ENCODE measurements around the gene FIP1L1. TPM values are rescaled to one million over a fixed set of nuclear protein-coding genes. Genes with fewer than 3 reads are reported as not detected.

The FIP1L1 gene
- total RNA-seq, 1 donor from 2014 or later, result 50.9 TPM

DNA sequence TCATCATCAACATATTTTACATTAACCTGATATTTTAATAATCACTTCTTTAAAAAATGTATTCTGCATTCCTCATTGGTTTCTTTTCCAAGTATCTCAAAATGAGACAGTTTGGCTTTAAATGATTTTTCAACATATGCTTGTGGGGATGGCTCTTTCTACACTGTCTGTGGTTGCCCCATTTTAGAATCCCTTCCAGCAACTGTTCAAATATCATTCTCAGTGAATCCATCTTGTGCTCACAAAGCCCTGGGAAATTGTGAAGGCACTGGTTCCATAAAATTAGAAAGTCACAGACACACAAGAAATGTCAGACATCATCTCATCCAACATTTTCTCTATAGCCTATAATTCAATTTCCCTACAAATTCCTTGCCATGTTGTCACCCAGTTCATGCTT, 110.3 kb downstream of the FIP1L1 start:
- FAIRE-seq (peak; percentile 43), DNase-seq (ENCODE audit: low read depth) (no peak)
- Histone ChIP-seq H3K36me3 (ENCODE audit: insufficient read depth, low read length) (no peaks in the 10 kb centered on the region), H3K27me3 (ENCODE audit: insufficient read depth, low read length) (no peaks in the 10 kb centered on the region), H3K4me3 (ENCODE audit: insufficient read depth, low read depth, low read length) (no peak overlapping the region), H3K9ac (ENCODE audit: low read length) (no peak overlapping the region), H3K4me2 (ENCODE audit: low read length) (no peak overlapping the region), H3K9me3 (ENCODE audit: insufficient read depth, low read depth, low read length) (no peaks in the 10 kb centered on the region), H4K20me1 (ENCODE audit: insufficient read depth, low read length) (no peaks in the 10 kb centered on the region), H3K27ac (ENCODE audit: low read depth, low read length) (no peak overlapping the region), H2AFZ (ENCODE audit: low read depth, low read length) (no peak overlapping the region), H3K79me2 (ENCODE audit: insufficient read depth, low read length) (no peaks in the 10 kb centered on the region), H3K4me1 (ENCODE audit: insufficient read depth, low read length) (peaks cover 7% of the 10 kb centered on the region)
- no peaks in the 10 kb centered on the region for H3K27me3 Mint-ChIP-seq (ENCODE audit: low read depth, unreplicated experiment)
- H3K9me3 Mint-ChIP-seq (ENCODE audit: unreplicated experiment), result peaks cover 3% of the 10 kb centered on the region
- peaks cover 22% of the 10 kb centered on the region for H3K4me1 Mint-ChIP-seq (ENCODE audit: low read depth, unreplicated experiment)
- no peak overlapping the region for H3K27ac Mint-ChIP-seq (ENCODE audit: unreplicated experiment)
- H3K36me3 Mint-ChIP-seq (ENCODE audit: low read depth, unreplicated experiment), result peaks cover 4% of the 10 kb centered on the region
- TF ChIP-seq, protein P1, sequence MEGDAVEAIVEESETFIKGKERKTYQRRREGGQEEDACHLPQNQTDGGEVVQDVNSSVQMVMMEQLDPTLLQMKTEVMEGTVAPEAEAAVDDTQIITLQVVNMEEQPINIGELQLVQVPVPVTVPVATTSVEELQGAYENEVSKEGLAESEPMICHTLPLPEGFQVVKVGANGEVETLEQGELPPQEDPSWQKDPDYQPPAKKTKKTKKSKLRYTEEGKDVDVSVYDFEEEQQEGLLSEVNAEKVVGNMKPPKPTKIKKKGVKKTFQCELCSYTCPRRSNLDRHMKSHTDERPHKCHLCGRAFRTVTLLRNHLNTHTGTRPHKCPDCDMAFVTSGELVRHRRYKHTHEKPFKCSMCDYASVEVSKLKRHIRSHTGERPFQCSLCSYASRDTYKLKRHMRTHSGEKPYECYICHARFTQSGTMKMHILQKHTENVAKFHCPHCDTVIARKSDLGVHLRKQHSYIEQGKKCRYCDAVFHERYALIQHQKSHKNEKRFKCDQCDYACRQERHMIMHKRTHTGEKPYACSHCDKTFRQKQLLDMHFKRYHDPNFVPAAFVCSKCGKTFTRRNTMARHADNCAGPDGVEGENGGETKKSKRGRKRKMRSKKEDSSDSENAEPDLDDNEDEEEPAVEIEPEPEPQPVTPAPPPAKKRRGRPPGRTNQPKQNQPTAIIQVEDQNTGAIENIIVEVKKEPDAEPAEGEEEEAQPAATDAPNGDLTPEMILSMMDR (IDR thresholded peaks at IDR 0.05; ENCODE audit: insufficient read depth, low read depth, low read length), result no peak
- TF ChIP-seq EZH2 (IDR thresholded peaks at IDR 0.05; ENCODE audit: insufficient read depth, low read length), result no peak
- H3K4me3 Mint-ChIP-seq (ENCODE audit: unreplicated experiment), result no peak overlapping the region

DNA sequence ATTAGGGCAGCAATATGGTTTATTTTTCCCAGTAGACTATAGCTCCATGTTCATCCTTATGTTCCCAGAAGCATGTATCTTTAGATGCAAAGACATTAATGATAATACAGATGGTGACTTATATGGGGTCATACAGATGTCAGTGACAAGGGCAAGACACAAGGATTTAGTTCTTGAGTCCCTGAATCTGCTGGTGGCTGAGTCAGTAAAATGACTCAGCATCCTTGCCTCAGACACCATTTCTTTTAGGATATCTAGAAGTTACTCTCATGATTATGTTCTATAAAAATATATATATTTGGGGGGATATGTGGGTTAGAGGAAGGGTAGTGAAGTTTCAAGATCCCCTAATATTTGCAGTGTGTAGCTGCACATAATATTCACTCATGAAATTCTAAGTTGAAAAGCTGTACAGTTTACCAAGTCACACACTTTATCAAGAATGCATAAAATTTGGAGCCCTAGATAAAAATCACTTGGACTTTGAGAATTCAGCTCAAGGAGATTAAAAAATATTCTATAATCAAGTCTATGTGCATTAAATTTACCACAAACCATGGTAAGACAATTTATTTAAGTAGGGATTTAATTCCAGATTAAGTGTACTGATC, 111.9 kb downstream of the FIP1L1 start:
- H3K9me3 Mint-ChIP-seq (ENCODE audit: unreplicated experiment), result peaks cover 3% of the 10 kb centered on the region
- Histone ChIP-seq H4K20me1 (ENCODE audit: insufficient read depth, low read length) (no peaks in the 10 kb centered on the region), H3K4me3 (ENCODE audit: insufficient read depth, low read depth, low read length) (no peak overlapping the region), H3K9me3 (ENCODE audit: insufficient read depth, low read depth, low read length) (no peaks in the 10 kb centered on the region), H3K27me3 (ENCODE audit: insufficient read depth, low read length) (no peaks in the 10 kb centered on the region), H3K4me1 (ENCODE audit: insufficient read depth, low read length) (peaks cover 7% of the 10 kb centered on the region), H3K27ac (ENCODE audit: low read depth, low read length) (no peak overlapping the region), H3K36me3 (ENCODE audit: insufficient read depth, low read length) (no peaks in the 10 kb centered on the region), H2AFZ (ENCODE audit: low read depth, low read length) (no peak overlapping the region), H3K4me2 (ENCODE audit: low read length) (no peak overlapping the region), H3K9ac (ENCODE audit: low read length) (no peak overlapping the region), H3K79me2 (ENCODE audit: insufficient read depth, low read length) (no peaks in the 10 kb centered on the region)
- peak; percentile 92 for FAIRE-seq
- H3K27ac Mint-ChIP-seq (ENCODE audit: unreplicated experiment), result peak overlapping the region; percentile 92
- TF ChIP-seq, protein P1 (IDR thresholded peaks at IDR 0.05; ENCODE audit: insufficient read depth, low read depth, low read length), result no peak
- TF ChIP-seq EZH2 (IDR thresholded peaks at IDR 0.05; ENCODE audit: insufficient read depth, low read length), result no peak
- H3K4me3 Mint-ChIP-seq (ENCODE audit: unreplicated experiment), result no peak overlapping the region
- peaks cover 4% of the 10 kb centered on the region for H3K36me3 Mint-ChIP-seq (ENCODE audit: low read depth, unreplicated experiment)
- no peaks in the 10 kb centered on the region for H3K27me3 Mint-ChIP-seq (ENCODE audit: low read depth, unreplicated experiment)
- H3K4me1 Mint-ChIP-seq (ENCODE audit: low read depth, unreplicated experiment), result peaks cover 22% of the 10 kb centered on the region
- DNase-seq (ENCODE audit: low read depth), result no peak

Measured in astrocyte (in vitro differentiated cells and primary cell).